GM12872 (cell line): ENCODE results near the gene TMEM167B.

Experiments
- CTCF ChIP-seq: IDR thresholded peaks from 3 replicates; pipeline ENCODE4 v1.5.1; 2011; ENCODE audit warnings: low read depth, mild to moderate bottlenecking, low read length, moderate library complexity; ENCODE audit not compliant: insufficient read depth

Gene TMEM167B

DNA sequence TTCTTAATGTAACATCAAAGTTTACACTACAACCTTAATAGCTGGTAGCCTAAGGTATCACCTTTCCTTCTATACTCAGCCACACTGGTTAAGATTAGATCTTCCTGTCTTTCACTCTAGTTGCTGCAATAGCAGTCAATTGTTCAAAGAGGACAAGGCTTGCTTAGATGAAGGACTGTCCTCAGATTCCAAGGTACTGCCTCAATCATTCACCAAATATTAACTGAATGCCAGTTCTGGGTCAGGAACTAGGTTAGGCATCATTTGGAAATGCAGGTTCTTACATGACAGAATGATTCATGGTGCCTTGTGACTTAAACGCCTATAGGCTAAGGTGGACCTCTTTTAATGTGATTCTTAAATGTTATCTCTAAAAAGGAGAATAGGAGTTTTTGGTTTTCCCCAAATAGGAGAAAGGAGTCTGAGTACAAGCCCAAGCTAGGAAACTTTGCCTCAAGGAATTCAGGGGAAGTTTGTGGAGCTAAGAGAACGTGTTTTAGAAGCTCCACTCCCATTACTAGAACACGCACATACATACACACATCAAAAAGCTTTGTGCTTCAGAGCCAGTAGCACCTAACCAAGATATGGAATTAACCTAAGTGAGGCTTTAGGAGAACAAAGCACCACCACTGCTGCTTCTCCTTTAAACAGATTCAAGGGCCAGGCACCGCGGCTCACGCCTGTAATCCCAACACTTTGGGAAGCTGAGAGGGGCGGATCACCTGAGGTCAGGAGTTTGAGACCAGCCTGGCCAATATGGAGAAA is 40.2 kb upstream of the TMEM167B start:
- no peak for TF ChIP-seq CTCF

GRCh38 chr1:109056064-109056463 is 34.5 kb upstream of the TMEM167B start:
- no peak for TF ChIP-seq CTCF

GRCh38 chr1:109059026-109059425 is 31.5 kb upstream of the TMEM167B start:
- no peak for TF ChIP-seq CTCF

DNA sequence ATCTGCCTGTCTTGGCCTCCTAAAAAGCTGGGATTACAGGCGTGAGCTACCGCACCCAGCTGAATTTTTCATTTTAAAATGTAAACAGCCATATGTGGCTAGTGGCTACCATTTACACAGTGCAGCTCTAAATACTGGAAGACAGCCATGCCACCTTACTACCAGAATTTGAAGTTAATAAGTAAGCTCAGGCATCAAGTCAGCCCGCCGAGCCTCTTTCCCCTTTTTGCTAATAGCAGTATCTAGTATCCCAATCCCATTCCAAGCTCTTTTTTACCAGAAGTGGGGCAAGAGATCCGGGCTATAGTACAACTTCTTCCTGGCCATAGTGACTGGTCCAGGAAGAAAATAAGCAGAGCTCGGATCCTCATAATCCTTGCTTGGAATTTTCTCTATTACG is 29.9 kb upstream of the TMEM167B start:
- TF ChIP-seq CTCF: no peak

DNA sequence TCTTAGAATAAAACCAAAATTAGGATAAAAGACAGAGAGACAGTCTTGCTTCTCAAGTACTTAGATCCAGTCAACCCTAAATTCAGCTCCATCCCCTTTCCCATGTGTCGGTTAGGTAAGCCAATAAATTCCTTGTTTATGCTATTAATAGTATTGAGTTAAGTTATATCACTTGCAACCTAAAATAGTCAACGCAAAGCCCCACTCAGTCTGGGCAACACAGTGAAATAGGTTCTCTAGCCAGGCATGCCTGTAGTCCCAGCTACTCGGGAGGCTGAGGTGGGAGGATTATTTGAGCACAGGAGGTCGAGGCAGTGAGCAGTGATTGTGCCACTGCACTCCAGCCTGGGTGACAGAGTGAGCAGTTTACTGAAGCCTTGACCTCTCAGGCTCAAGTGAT is 29.4 kb upstream of the TMEM167B start:
- TF ChIP-seq CTCF: no peak

DNA sequence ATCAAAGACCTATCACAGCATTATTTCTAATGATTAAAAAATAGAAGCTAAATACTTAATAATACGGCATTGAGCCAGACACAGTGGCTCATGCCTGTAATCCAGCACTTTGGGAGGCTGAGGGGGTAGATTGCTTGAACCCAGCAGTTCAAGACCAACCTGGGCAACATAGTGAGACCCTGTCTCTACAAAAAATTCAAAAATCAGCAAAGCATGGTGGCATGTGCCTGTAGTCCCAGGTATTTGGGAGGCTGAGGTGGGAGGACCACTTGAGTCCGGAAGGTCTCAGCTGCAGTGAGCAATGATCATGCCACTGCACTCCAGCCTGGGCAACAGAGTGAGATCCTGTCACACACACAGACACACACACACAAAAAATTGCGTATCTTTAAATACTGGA is 25.4 kb upstream of the TMEM167B start:
- no peak for TF ChIP-seq CTCF

- no peak for TF ChIP-seq CTCF
These were observed 22.7 kb upstream of the TMEM167B start for GRCh38 chr1:109067883-109068282.
